EL (cell line): ENCODE results near the gene NUDC.

Source experiments
- DNase-seq: peaks from one replicate; pipeline ENCODE4 v3.0.0-alpha.2; 2016

NUDC gene

DNA sequence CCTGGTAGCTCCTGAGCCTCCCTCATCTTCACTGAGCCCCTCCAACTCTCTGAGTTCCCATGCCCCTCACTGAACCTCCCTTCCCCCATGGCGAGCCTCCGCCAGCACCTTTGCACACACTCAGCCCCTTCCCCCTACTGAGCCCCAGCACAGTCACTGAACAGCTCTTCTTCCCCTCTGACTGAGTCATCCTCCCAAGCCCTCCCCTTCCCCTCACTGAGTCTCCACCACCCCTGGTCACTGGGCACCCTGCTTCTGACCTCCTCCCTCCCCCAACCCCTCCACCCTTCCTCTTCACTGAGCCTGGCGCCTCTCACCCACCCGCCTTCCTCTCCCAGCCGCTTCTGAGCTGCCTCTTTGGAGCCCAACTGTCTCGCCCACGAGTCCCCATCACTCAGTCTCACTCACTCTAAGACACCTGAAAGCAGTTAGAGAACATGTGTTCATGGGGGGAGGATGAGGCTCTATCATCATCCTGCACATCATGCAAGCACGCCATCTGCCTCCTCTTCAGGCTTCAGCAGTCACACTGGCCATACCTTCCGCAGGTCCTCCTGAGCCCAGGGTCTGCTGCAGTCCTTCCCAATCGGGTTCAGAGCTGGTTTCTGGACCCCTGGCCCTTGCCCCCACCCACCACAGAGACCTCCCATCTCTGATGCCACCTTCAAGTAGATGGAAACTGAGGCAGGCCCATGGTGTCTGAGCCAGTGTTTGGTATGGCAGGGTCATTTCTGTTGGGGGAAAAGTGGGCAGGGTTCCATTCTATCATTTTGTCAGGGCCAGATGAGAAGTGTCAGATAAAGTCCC is 70.0 kb downstream of the NUDC start:
- peak; percentile 48 for DNase-seq

DNA sequence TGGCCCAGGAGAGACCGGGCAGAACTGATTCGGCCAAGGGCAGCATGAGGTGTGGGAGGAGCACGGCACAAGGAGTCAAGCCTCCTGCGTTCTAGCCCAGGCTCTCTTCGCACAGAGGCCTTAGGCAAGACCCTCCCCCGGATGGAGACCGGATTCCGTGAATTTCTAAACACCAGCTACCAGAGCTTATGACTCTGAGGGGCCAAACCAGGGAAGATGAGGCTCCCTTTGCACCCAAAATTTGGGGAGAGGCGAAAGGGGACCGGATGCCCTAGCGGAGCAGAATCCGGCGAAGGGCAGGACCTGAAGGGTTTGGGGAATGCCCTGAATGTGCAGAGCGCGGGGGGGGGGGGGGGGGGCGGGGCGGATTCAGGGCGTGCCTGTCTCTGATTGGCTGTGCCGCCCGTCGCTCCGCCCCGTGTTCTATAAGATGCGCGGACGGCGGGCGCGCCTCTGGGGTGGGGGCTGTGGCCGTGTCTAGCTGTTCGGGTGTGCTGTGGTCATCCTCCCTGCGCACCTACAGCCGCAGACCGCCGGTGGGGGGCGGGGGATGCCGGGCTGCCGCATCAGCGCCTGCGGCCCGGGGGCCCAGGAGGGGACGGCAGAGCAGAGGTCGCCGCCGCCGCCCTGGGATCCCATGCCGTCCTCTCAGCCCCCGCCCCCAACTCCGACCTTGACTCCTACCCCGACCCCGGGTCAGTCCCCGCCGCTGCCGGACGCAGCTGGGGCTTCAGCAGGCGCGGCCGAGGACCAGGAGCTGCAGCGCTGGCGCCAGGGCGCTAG is 71.9 kb downstream of the NUDC start, which contains the start of gene TRNP1:
TRNP1 (plus strand) TSS at position 456 of the 783 bp plus-strand sequence; CDS start at position 551, 95 bp downstream.
- peak; percentile 82 for DNase-seq

DNA sequence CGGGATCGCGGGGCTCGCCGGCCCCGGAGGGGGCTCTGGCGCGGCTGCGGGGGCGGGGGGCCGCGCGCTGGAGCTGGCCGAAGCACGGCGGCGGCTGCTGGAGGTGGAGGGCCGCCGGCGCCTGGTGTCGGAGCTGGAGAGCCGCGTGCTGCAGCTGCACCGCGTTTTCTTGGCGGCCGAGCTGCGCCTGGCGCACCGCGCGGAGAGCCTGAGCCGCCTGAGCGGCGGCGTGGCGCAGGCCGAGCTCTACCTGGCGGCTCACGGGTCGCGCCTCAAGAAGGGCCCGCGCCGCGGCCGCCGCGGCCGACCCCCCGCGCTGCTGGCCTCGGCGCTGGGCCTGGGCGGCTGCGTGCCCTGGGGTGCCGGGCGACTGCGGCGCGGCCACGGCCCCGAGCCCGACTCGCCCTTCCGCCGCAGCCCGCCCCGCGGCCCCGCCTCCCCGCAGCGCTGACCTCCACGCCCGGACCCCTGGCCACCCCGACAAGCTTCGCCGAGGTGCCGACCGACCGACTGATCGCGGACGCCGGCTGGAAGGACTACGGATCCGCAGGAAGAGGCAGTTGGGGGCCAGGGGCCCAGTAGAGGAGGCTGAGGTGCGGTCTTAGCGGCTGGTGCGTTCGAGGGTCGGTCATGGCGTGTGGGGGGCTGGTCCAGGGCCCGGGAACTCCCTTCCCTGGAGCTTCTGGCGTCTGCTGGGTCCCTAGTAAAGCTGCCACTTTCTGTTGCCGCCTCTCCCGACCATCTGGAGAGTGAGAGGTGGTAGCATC is 72.7 kb downstream of the NUDC start:
- no peak for DNase-seq

DNA sequence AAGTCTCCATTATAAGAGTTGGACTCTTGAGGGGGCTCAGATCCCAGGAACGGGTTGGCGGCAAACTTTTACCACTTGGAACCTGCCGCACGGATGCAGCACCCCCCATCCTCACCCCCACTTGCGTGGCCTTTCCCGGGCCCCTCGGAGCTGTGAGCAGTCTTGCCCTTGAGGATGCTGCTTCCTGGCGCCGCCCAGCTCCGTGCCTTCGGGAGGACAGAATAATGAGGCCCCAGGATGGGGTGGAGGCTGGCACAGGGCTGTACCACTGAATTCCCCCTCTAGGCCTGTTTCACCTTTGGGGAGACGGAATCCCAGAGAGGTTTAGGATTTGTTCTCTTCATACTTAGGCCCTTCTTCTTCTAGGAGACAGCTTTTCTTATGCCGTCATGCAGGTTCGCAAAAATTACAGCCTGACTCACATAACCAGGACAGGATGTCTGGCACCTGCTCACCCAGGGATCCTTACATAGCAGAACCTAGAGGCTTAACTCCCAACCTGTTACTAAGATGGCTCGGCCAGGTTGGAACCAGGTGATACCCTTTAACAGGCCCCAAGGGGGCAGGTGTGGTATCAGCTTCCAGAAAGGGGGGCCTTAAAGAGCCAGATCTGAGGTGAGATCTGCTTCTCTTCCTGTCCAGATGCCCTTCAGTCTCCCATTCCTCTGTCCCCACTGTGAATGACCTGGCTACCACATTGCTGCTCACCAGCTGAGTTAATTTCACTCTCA is 73.4 kb downstream of the NUDC start:
- DNase-seq = no peak

GRCh38 chr1:26996024-26996423 is 74.5 kb downstream of the NUDC start:
- DNase-seq = peak; percentile 78
